NCI-H1092 (cell line): Measurements from ENCODE around the gene TRAPPC2.
A peak's percentile ranks its signal among the peaks of the same experiment; 100 is the strongest.

Experiments
- DNase-seq: peaks from one replicate; lab custom pipeline; 2025; lab: John Stamatoyannopoulos, UW

Gene TRAPPC2

DNA sequence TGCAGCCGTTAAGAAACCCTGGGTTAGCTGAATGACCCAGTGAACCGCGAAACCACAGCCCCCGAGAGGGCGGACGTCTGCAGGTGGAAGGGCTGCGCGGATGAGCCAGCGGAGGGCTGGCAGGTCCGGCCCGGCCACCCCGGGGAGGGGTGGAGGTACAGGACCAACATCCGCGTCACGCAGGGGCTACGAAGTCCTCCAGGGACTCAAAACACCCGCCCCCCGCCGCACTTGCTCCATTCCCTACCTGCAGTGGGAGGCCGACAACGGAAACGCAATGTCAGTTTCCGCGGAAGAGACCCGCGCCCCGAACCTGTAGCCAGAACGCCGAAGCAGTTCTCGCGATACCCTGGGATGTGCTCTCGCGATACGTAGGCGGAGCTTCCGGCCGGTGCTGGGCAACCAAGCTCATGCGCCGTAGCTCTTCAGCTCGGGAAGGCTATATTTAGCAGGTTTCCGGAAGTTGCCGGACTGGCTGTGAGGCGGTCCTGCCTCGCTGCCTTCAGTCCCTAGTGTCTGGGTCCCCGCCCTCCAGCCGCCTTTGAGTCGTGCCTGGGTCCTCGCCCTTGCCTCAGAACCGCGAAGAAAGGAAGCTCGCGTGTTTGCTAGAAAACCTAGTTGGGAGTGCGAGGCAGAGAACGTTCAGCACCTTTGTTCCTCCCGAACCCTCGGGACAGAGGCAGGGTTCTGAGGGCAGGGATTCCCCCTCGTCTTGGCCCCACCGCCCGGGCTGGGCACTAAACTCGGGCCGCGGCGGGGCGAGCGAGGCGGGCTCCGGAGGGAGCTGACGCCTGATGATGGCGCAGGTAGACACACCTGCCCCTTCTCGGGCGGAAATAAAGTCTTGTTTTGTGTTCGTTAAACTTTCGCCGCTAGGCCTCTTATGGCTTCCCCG lies at the start of gene TRAPPC2, which contains the start of gene OFD1:
TRAPPC2 (minus strand) TSS at position 343 of the 895 bp plus-strand sequence. CDS start 14,657 bp downstream, outside the sequence.
OFD1 (plus strand) TSS at position 471 of the 895 bp plus-strand sequence; CDS start at position 795, 324 bp downstream.
- peak; percentile 97 for DNase-seq

DNA sequence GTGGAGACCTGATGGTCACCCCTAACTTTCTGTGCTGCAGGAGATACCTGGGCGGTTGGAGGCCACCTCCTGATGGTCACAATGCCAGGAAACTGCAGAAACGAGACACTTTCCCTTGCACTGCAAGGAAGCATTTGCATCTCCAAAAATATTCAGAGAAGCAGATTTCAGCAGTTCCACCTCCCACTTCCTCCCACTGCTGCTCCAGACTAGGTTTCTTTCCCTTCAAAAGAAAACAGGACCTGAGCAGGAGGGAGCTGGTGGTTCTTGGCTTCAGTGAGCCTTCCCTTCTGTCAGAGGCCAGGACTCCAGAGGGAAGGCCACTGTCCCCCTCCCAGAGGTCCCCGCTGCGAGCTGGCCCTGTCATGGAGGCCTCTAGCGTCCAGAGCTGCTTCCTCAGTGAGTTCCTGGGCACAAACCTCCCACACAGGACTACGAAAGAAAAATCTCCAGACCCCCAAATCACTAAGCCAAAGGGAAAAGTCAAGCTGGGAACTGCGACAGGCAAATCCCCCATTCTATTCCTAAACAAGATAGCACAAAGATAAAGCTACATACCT lies 46.5 kb upstream of the TRAPPC2 start:
- no peak for DNase-seq

DNA sequence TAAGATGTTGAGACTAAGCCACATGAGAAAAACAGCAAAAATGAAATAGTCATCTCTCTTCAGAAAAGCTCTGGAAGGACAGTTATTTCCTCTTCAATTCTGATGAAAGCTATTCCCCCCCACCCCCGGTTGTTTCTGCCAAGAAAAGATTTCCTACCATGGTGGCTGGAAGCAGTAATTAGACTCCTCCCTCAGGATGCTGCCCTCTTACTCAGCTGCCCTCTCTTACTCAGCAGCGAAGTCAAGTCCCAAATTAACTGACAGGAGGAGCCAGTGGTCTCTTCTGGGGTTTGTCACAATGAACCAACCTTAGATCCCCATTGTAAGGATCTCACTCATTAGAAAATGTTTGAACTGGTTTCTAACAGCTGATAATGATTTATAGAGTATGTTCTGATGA lies 44.5 kb upstream of the TRAPPC2 start:
- no peak for DNase-seq

DNA sequence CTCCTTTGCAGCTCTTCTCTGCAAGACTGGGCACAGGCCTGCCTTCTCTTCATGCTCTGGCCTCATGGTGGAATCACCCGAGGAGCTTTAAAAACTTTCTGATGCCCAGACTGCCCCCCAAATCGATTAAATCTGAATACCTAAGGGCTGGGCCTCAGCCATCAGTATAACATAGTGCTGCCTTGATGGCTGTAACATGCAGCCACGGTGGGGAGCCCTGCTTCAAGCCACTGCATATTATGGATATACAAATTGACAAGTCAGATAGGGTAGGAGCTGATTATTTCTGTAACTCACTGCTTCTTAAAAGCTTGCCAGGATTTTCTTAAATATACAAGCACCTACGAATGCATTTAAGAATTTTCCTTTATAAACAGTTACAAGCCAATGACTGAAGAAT lies 42.0 kb upstream of the TRAPPC2 start:
- no peak for DNase-seq

DNA sequence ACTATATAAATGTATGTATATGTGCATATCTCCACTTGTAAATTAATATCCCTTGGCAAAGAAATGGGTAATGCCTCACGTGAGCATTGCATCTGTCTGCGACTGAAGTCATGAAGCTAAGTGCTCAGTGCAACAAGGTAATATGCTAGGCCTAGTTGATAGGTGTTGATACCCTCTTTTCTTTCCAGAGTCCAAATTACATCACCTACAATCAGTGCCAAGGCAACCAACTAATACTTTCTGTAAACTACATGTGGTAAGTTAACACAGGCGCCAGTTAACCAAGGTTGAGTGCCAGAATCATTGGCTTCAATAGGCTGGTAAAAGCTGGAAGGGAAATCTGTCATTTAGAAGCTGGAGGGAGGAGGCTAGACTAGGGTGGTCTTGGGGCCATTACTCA lies 41.4 kb upstream of the TRAPPC2 start:
- DNase-seq: no peak

DNA sequence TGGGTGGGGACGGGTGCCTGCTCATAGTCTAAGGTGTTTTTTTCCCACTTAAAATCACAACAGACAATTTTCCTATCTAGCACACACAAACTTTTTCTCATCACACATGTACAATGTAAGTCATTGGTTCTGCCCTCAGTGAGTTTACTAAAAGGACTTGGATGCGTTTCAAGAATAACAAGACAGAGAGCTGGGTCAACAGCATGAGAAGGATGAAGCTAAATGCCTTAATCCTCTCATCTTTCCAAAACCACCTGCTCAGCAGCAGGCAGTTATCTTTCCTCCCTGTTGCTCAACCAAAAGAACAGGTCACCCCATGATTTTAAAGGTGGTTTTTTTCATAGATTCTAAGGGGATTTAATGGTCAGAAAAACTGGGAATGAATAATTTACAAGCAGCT lies 40.3 kb upstream of the TRAPPC2 start:
- DNase-seq: peak; percentile 1

DNA sequence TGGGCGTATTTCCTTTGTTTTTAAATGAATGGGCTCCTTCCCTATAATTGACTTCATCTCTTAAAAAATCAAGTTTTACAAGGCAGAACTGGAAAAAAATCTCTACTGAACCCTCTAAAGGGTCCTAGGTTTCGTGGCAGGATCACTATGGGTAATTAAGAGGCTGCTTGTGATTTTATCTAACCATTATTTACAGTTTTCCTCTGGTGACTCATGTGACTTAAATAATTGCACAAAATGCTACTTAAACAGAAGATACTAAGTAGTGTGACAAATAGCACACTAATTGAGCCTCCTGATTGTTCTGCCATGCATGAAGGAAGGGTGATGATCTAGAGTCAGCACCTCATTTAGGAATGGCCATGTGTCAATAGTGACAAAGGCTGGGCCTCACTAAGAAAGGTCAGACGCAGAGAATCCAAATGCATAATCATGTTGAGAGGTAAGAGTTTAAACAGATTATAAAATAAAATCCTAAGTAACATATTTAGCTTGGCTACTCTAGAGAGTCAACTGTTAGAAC lies 35.7 kb upstream of the TRAPPC2 start:
- no peak for DNase-seq

DNA sequence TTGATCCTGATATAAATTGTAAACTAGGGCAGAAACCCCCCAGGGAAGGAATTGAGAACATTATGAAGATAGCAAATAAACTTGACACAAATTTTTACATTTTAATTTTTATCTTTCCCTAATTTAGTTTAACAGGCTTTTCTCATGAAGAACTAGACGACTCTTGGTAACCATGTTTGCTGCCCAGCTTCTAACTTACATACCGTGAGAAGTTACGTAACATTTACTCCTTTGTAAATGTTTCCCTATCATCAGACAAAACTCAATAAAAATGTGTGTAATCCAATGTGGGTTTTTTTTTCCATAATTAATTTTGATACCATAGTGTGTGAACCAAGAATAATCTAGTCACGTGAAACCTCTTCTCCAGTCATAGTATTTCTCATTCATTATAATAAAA lies 34.5 kb upstream of the TRAPPC2 start:
- DNase-seq: no peak

DNA sequence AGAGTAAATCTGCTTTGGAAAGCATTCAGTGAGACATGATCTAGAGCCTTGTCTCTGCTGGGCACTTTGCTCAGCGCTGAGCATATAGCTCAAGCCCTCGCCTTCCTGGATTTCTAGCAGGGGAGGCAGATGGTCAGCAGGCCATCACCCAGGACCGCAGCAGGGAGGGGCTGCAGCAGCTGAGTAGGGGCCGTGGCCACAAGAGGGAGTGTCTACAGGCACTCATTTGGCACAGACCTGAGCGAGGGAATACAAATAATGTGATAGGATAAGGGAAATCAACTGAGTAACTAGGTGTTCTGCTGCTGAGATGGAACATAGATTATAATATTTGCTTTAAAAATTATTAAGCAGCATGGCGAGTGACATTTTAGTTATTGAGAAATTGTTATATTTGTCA lies 30.3 kb upstream of the TRAPPC2 start:
- DNase-seq: no peak

DNA sequence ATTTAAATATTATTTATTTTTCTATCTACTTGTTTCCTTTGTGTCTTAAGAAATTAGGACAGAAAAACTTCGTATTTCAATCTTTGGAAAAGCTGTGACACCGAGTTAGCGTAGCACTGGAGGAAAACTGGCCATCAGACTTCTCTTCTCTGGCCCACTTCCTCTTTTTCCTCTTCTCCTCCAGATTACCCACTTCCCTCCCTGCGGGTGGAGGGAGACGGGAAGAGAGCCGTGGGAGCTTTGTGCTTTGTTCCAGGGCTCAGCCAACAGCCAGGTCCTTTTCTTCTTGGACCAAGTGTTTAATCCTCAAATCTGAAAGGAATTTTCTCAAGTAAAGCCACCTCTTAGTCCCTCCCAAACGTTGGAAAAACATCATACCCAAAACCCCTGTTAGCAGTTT lies 29.9 kb upstream of the TRAPPC2 start:
- no peak for DNase-seq

DNA sequence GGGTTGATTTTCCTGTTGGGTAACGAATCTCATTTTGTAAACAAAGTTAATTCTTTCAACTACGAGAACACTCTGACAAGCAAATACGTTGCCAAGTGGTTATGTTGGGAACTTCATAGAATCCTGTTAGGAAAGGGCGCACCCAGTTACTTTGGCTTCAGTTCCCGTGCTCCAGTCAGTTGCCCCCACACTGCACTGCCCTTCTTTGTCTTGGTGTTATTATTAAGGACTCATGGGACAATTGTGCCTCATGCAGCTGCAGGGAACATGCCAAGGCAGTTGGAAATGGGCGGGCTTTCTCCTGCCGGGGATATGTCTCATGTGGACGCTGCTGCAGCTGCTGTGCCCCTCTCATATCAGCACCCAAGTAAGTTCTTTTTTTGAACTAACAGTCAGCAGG lies 29.1 kb upstream of the TRAPPC2 start:
- peak; percentile 4 for DNase-seq

DNA sequence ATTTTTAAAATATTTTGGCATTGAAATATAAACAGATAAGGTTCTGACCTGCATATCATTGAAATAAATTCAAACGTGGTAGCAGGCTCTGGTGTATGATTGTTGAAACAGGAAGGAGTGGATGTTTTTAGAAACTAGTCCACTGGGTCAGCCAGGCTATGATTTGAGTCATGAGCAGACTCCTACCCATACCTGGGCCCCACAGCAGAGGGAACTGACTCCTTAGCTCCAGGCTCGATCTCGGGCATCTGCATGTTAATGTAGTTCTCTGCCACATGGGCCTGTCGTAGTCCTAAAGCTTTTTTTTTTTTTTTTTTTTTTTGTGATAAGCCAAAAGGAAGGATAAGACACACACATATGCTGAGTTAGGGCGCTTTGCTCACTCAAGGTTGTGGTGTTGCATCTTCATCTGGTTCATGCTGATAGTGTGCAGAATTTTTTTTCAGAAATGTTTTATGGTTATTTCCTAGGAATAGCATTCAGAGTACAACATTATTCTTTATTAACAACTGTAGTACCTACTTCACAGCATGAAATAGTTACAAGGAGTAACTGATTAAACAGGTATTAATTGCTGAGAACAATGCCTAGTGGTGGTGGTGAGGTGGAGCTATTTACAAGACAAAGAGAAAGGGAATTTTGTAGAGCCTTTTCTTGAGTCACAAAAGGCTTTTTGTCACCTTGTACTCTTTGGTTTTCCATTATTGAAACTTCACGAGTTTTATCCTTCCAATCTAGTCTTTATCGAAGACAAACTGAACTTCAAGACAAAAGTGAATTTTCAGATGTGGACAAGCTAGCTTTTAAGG lies 27.4 kb upstream of the TRAPPC2 start:
- no peak for DNase-seq

DNA sequence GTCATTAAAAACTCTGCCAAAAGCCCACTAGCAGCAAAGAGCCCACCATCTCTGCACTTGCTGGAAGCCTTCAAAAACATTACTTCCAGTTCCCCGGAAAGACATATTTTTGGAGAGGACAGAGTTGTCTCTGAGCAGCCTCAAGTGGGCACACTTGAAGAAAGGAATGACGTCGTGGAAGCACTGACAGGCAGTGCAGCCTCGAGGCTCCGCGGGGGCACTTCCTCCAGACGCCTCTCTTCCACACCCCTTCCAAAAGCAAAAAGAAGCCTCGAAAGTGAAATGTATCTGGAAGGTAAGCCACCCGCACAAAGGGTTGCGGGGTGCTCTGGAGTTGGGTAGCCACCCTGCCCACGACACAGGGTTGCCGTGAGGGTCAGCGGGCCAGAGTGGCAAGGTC lies 26.0 kb upstream of the TRAPPC2 start:
- DNase-seq: no peak

DNA sequence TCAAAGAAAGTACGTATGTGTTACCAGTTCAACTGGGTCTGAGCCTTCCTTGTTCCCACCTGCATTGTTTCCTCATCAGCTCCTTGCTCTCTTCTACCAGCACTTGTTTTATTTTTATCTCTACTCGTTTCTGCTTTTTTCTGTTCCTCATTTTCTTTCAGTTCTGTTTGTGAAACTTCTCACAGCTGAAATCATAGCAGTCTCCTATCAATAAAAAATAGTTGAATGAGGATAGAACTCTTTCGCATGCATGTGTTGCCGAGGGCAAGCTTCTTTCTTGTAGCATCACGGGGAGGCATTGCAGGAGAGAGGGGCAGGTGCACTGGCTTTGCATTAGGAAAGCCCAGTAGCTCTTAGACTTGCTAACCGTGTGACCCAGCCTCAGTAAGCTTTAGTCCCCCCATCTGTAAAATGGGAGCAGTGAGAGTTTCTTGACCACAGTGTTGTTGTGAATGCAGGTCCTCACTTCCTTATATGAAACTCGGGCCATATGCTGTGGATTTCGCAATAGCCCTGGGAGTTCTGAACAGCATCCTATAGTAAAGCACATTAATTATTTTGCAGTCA lies 24.8 kb upstream of the TRAPPC2 start:
- no peak for DNase-seq

DNA sequence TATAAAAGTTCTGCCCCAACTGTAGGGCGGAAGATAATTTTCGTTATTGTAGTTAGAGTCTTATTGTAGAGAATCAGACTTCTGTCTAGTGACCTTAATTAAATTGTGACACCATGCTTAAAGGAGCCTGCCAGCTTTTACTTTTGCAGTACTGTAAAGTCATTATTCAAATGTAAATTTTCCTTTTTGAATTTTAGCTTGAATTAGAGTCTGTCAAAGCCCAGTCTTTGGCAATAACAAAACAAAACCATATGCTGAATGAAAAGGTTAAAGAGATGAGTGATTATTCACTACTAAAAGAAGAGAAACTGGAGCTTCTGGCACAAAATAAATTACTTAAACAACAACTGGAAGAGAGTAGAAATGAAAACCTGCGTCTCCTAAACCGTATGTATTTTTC lies 22.0 kb upstream of the TRAPPC2 start:
- no peak for DNase-seq

DNA sequence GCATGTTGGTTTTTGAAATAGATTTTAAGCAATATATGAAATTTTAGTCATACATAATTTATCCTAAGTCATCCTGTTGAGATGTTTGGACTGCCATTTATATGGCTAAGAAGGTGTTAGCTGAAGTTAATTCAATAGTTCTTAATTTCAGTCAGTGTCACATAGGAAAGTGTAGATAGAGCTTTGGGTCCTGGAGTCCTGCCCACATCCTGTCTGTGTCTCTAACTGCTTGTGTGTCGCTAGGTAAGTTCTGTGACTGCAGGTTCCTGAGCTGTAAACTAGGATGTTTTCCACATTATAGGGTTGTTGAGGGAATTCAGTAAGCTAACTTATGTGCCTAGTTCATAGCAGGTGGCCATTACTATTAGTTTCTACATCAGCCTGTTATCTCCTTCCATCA lies 20.8 kb upstream of the TRAPPC2 start:
- DNase-seq: no peak

DNA sequence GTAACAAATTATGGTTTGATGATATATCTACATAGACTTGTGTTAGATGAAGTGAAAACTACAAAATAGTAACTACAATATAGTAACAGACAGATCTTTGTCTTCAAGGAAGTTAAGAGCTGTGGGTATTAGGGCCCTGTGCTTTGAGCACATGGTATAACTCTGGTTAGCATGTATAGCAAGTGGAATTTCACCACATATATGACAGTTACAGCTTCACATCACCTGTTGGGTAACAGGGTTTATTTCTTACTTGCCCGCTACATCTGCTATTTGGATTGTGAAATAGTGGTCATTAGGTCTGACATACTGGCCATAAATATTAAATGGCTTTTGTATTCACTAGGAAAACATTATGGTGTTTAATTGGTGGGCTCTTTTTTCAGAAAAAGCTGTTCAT lies 20.3 kb upstream of the TRAPPC2 start:
- DNase-seq: no peak

DNA sequence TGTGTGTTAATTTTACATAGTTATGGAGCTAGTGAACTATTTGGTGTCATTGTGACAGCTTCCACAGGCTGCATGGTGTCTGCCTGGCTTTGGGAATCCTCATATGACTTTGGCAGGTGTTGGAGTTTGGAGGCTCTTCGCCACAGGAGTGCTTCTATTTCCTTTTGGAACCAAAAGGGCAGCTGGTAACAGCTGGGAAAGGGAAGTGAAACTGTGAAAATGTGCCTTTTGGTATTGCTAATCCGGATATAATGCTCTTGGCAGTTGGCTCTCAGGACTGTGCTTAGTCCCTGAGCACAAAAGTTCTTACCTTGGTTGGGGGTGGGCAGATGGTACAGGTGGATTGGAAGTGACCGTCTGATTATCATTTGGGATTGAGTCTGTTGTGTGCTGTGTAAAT lies 18.2 kb upstream of the TRAPPC2 start:
- no peak for DNase-seq

DNA sequence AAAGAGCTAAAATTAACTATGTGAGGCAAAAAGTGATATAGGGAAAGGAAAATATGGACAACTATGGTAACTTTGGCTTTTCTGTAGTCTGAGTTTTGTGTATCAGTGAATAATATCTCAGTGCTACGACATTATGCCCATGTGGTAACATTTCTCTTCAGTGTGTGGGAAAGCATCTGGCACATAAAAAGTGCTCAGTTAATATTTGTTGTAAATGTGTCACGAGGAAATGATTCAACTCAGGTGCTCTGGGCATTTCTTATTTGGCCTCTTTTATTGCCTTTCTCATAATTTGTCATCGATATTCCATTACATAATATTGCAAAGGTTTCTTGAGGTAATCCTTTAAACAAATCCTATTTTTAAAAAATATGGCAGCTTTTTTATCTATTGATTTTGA lies 17.7 kb upstream of the TRAPPC2 start:
- DNase-seq: no peak

DNA sequence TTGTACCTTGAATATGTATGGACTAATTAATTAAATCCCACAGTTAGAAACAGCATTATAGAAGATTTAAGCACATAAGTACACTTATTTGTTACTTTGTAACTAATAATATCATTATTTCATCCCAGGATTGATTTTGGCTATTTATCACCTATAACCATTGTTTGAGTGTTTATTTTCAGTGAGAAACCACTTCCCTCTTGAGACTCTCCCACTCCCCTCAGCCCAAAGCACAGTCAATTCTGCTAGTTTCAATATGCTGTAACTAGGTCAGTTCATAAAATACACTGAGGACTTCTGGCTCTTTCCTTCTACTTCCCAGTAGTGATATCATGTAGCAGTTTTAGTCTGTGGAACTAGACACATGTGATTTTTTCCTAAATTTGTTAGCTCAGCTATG lies 16.4 kb upstream of the TRAPPC2 start:
- no peak for DNase-seq

DNA sequence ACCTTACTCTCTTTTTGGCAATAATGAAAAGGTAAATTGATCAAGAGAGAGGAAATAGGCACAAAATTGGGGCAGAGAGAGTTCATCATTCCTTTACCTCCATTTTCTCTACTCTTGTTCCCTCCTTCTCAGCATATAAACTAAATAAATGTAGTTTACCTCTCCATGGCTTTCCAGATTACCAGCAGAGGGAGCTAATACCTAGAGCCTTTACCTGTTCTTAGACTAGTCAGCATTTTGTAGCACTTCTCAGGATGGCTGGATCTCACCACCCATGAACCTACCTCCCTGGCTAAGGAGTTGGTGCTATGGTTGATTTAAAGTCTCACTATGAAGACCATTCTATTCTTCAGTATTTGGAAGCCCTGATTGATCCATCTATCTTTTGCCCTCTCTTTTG lies 15.8 kb upstream of the TRAPPC2 start:
- DNase-seq: peak; percentile 9

DNA sequence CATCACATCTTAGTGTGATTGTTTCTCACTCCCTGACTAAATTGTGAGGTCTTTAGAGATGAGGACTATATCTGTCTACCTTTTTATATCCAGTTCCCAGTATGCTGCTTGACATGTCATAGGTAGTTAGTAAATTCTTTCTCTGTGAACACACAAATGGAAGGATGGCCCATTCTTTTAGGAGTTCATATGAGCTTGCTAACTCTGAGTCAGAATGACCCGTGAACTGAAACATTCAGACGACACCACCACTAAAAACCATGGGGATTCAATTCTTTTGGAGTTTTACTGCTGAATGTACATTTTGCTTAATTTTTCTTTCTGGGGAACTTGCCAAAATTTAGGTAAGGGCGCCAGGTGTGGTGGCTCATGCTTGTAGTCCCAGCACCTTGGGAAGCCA lies 14.1 kb upstream of the TRAPPC2 start:
- no peak for DNase-seq
